ENCODE measurements around the gene PABPC1L.

The PABPC1L gene

DNA sequence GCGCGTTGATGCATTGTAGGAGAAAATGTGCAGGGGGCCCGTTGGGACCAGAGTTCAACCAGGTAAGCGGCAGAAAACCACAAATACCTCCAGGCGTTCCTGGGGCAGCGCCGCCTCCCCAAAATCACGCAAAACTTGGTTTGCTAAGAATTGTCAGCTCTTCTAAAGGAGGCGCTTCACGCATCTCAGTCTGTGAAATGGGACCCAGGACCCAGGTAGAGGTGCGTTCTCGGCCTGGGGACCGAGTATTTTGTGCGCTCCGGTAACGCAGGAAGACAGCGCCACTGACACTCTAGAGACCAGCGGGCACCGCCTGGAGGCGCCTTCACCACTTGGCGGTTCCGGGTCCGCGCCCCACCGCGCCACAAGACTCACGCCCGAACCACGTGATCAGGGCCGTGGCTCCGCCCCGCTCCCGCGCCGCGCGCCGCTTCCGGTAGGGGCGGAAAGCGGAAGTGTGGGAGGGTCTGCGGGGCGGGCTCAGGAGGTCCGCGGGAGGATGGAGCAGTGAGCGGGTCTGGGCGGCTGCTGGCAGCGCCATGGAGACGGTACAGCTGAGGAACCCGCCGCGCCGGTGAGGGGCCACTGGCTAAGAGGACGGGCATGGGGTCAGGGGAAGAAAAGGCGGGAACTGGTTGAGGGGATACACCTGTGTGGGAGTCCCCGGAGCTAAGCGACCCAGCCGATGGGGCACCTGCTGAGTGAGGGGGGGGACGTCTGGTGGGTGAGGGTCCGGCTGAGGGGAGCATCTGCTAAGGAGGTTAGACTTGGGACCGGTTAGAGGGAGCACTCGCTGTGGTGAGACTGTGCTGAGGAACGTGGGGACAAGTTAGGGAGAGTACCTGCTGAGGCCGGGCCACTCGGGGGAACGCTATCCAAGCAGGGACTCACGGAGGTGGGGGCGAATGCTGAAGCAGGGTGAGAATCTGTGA, 56.4 kb downstream of the PABPC1L start, which contains the start of gene STK4:
Gene STK4 (plus strand): TSS at position 483 of the 932 bp plus-strand sequence. CDS start 57 bp downstream, at position 540.
- peak; percentile 89 for DNase-seq (ENCODE audit: low read depth)

DNA sequence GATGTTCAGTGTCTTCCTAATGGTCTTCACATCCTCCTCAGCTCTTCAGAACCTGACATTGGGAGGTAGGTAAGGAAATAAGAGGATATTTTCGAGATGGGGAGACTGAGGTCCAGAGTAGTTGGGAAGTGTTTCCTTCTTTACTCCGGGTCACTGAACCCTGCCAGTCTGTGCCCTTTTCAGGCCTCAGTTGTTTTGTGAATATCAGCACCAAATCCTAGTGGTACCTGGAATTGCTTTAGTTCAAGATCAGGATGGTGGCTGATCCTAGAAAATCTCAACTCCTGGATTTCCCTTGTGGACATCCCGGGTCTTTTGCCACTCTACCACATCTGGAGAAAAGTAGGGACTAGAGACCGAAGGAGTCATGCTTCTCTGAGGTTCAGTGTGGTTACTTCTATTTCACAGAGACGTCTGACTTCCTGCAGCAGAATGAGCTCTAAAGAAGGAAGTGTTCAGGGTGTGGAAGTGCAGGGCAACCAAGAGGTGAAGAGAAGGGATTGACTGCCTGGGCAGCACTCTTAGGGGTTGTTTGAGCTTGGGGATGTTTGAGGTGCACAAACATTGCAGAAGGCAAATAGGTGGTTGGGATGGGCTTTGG, 57.4 kb downstream of the PABPC1L start:
- no peak for DNase-seq (ENCODE audit: low read depth)

DNA sequence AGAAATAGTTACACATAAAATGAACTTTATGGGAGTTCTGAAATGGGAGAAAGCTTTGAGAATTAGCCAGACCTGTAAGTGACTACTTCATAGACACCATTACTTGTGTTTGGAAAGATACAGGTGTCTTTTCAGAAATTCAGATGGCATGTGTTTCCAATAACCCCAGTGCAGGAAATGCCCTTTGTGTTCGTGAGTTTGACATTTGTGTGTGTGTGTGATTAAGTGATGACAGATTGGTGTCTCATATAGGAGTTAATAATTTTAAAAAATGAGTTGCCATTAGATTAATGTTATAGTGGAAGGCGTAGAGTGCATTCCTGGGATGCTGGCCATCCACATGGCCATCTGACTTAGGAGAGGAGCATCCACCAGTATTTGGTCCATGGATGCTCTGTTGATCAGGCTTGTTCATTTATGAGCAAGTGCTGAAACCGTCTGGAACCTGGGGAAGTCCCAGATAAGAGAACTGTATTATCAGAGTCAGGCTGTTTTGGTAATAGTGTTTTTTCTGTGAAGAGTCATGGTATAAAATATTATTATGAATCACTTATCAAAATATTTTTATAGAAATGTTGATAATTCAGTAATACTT, 59.5 kb downstream of the PABPC1L start:
- DNase-seq (ENCODE audit: low read depth) = no peak

DNA sequence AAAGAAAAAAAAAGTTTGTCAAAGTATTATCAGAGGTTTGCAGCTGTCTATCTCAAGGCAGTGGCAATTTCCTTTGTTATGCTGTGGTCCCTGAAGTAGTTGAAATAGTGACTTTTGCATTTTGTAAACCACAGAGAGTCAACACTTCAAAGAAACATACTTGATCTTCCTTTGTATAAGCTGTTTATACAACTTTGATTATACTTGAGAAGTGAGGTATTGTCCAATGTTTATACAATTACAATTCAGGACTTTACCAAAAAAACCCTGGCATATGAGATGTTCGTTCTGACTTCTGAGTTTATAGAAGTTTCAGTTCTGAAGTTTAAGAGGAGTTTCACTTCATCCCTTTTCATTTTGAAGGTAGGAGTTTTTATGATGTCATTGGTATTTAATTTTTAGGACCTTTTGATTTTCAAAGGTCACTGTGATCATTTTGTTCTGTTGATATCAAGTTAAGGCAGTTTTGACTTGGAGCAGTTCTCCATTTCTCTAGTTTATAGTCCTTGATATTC, 60.4 kb downstream of the PABPC1L start:
- DNase-seq (ENCODE audit: low read depth) = no peak

DNA sequence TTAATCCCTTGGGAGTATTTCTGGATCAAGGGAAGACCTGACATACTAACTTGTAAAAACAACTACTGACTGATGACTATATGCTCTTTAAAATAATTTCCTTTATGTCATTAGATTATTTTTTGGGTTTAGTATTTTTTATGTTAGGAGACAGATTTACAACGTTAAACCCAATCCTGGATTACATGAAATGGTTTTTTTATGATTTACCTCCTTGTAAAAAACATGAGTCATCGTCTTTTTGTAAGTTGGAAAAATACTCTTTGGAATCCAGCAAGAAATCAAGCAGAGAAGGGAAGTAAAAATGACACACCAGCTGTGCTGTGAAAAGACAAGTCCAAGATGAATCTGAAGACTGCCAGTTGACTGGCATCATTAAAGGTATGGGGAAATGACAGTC, 63.2 kb downstream of the PABPC1L start:
- peak; percentile 42 for DNase-seq (ENCODE audit: low read depth)

DNA sequence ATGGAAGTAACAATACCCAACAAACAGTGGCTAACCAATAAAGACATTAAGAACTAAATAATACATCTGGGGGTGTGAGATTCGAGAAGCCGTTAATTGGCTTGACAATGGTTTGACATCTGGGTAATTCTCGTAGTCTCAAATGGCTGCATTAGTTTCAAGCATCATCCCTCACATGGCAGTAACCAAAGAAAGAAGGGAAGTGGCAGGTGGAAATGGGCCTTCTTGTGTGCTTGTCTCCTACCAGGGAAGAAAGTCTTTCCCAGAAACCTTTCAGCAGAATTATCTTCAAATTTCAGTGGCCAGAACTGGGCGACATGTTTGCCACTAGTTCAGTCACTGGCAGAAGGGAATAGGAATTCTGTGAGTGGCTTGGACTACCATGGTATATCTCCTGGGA, 66.8 kb downstream of the PABPC1L start:
- no peak for DNase-seq (ENCODE audit: low read depth)

DNA sequence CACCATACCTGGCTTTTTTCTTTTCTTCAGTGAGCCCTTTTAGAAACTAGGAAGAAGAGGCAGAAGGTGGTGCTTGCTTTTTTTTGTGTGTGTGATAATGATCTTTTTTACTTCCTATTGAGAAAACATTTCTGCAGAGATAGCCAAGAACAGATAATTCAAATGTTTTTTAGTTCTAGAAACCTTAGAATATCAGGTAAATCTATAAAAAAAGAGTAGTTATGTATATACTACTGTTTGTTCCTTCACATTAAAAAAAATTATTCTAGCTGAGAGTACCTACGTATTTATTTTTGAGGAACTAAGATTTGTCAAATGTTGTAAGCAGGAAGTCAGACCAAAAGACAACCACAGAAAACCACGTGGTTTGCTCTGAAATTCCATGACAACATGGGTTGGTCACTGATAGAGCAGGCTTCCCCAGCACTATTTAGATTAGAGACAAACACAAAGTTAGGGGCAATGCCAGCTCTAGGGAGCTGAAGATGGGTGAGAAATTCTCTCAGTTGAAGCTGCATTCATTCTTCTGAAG, 69.3 kb downstream of the PABPC1L start:
- DNase-seq (ENCODE audit: low read depth) = peak; percentile 79

DNA sequence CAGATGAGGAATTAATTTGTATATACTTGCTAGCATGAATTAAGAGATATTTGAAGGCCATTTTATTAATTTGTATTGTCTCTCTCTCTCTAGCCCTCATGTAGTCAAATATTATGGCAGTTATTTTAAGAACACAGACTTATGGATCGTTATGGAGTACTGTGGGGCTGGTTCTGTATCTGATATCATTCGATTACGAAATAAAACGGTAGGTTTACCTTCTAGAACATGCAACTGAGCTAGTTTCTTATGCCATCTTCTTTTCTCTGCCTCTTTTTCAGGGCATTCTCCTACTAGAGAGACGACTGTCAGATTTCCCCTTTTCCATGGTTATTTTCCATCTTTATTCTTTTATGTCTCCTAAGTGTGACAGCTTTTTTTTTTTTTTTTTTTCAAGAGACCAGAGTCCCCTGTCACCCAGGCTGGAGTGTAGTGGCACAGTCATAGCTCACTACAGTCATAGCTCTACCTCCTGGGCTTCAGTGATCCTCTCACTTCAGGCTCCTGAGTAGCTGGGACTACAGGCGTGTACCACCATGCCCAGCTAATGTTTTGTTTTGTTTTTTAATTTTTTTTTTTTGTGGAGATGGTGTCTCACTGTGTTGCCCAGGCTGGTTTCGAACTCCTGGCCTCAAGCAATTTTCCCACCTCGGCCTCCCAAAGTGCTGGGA, 72.0 kb downstream of the PABPC1L start:
- DNase-seq (ENCODE audit: low read depth) = no peak

DNA sequence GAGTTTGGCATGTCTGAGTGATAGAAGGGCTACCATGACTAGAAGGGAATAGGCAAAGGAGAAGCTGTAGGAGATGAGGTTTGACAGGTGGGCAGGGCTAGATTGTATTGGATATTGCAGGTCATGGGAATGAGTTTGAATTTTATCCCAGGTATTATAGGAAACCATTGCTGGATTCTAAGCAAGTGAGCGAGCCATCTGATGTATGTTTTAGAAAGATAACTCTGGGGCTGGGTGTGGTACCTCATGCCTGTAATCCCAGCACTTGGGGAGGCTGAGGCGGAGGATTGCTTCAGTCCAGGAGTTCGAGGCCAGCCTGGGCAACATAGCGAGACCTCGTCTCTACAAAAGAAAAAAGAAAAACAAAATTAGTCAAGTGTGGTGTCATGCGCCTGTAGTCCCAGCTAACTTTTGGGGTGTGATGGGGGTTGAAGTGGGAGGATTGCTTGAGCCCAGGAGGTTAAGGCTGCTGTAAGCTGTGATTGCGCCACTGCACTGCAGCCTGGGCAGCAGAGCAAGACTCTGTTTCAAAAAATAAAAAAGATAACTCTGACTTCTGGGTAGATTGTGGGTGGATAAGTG, 73.3 kb downstream of the PABPC1L start:
- no peak for DNase-seq (ENCODE audit: low read depth)

DNA sequence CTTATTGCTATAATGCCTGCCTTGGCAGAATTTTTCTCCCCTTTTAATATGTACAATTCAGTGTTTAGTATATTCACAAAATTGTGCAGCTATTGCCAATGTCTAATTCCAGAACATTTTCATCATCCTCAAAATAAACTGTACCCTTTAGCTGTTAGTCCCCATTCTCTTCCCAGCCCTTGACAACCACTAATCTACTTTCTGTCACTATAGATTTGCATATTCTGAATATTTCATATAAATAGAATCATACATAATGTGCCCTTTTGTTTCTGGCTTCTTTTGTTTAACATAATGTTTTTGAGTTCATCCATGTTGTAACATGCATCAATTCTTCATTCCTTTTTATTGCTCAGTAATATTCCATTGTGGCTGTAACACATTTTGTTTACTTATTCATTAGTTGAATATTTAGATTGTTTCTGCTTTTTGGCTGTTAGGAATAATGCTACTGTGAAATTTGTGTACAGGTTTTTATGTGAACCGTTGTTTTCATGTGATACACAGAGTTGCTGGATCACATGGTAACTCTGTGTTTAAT, 78.8 kb downstream of the PABPC1L start:
- no peak for DNase-seq (ENCODE audit: low read depth)
